Measurements from ENCODE around the gene ANKRD40CL.

The ANKRD40CL gene

GRCh38 chr17:50778471-50778870 is 11.2 kb upstream of the ANKRD40CL start:
- H3K4me3 ChIP-seq (ENCODE audit: insufficient read depth, low read depth, low read length): no peak overlapping the region
- 92 to 96% methylated on average over 8 of the region's 8 CpGs for WGBS, 2 experiments
- no peak overlapping the region for H3K27ac ChIP-seq (ENCODE audit: insufficient read depth, low read depth, low read length, poor library complexity, severe bottlenecking)

GRCh38 chr17:50775926-50776325 is 8.6 kb upstream of the ANKRD40CL start:
- Histone ChIP-seq H3K27ac (ENCODE audit: insufficient read depth, low read depth, low read length, poor library complexity, severe bottlenecking) (no peak overlapping the region), H3K9me3 (ENCODE audit: control insufficient read depth, low read length) (no peaks in the 10 kb centered on the region), H3K4me1 (ENCODE audit: control insufficient read depth, insufficient read depth, low read length) (no peaks in the 10 kb centered on the region), H3K4me3 (ENCODE audit: insufficient read depth, low read depth, low read length) (no peak overlapping the region), H3K27me3 (ENCODE audit: control insufficient read depth, insufficient read depth, low read length, poor library complexity, severe bottlenecking) (no peaks in the 10 kb centered on the region), H3K36me3 (ENCODE audit: control insufficient read depth, insufficient read depth, low read length) (no peaks in the 10 kb centered on the region)
- whole genome bisulfite sequencing, 2 experiments: 92 to 96% methylated on average over 3 of the region's 3 CpGs

More at GRCh38 chr17:50778471-50778870, 11.2 kb upstream of the ANKRD40CL start:
- H3K4me1 ChIP-seq (ENCODE audit: control insufficient read depth, insufficient read depth, low read length): no peaks in the 10 kb centered on the region
- no peaks in the 10 kb centered on the region for H3K27me3 ChIP-seq (ENCODE audit: control insufficient read depth, insufficient read depth, low read length, poor library complexity, severe bottlenecking)
- H3K9me3 ChIP-seq (ENCODE audit: control insufficient read depth, low read length): no peaks in the 10 kb centered on the region
- H3K36me3 ChIP-seq (ENCODE audit: control insufficient read depth, insufficient read depth, low read length): no peaks in the 10 kb centered on the region

GRCh38 chr17:50774225-50774803 is 7.0 kb upstream of the ANKRD40CL start:
- WGBS, 2 experiments: 74 to 88% methylated on average over 7 of the region's 7 CpGs

GRCh38 chr17:50771991-50772785 is 4.9 kb upstream of the ANKRD40CL start:
- no peaks in the 10 kb centered on the region for H3K9me3 ChIP-seq (ENCODE audit: control insufficient read depth, low read length)
- 83 to 84% methylated on average over 15 of the region's 15 CpGs for WGBS, 2 experiments
- H3K36me3 ChIP-seq (ENCODE audit: control insufficient read depth, insufficient read depth, low read length): no peaks in the 10 kb centered on the region
- H3K4me3 ChIP-seq (ENCODE audit: insufficient read depth, low read depth, low read length): no peak overlapping the region
- no peak overlapping the region for H3K27ac ChIP-seq (ENCODE audit: insufficient read depth, low read depth, low read length, poor library complexity, severe bottlenecking)
- H3K27me3 ChIP-seq (ENCODE audit: control insufficient read depth, insufficient read depth, low read length, poor library complexity, severe bottlenecking): no peaks in the 10 kb centered on the region
- H3K4me1 ChIP-seq (ENCODE audit: control insufficient read depth, insufficient read depth, low read length): no peaks in the 10 kb centered on the region

More at GRCh38 chr17:50774225-50774803, 7.0 kb upstream of the ANKRD40CL start:
- no peaks in the 10 kb centered on the region for H3K27me3 ChIP-seq (ENCODE audit: control insufficient read depth, insufficient read depth, low read length, poor library complexity, severe bottlenecking)
- H3K27ac ChIP-seq (ENCODE audit: insufficient read depth, low read depth, low read length, poor library complexity, severe bottlenecking): no peak overlapping the region
- H3K4me1 ChIP-seq (ENCODE audit: control insufficient read depth, insufficient read depth, low read length): no peaks in the 10 kb centered on the region
- no peak overlapping the region for H3K4me3 ChIP-seq (ENCODE audit: insufficient read depth, low read depth, low read length)
- H3K9me3 ChIP-seq (ENCODE audit: control insufficient read depth, low read length): no peaks in the 10 kb centered on the region
- no peaks in the 10 kb centered on the region for H3K36me3 ChIP-seq (ENCODE audit: control insufficient read depth, insufficient read depth, low read length)

- H3K27me3 ChIP-seq (ENCODE audit: control insufficient read depth, insufficient read depth, low read length, poor library complexity, severe bottlenecking): no peaks in the 10 kb centered on the region
- 94 to 97% methylated on average over 2 of the region's 2 CpGs for WGBS, 2 experiments
- no peak overlapping the region for H3K4me3 ChIP-seq (ENCODE audit: insufficient read depth, low read depth, low read length)
- no peaks in the 10 kb centered on the region for H3K36me3 ChIP-seq (ENCODE audit: control insufficient read depth, insufficient read depth, low read length)
- H3K27ac ChIP-seq (ENCODE audit: insufficient read depth, low read depth, low read length, poor library complexity, severe bottlenecking): no peak overlapping the region
- no peaks in the 10 kb centered on the region for H3K9me3 ChIP-seq (ENCODE audit: control insufficient read depth, low read length)
- H3K4me1 ChIP-seq (ENCODE audit: control insufficient read depth, insufficient read depth, low read length): no peaks in the 10 kb centered on the region
Observed at GRCh38 chr17:50770346-50770745, 3.0 kb upstream of the ANKRD40CL start.

GRCh38 chr17:50769884-50770283 is 2.6 kb upstream of the ANKRD40CL start:
- H3K4me1 ChIP-seq (ENCODE audit: control insufficient read depth, insufficient read depth, low read length): no peaks in the 10 kb centered on the region
- H3K27ac ChIP-seq (ENCODE audit: insufficient read depth, low read depth, low read length, poor library complexity, severe bottlenecking): no peak overlapping the region
- H3K27me3 ChIP-seq (ENCODE audit: control insufficient read depth, insufficient read depth, low read length, poor library complexity, severe bottlenecking): no peaks in the 10 kb centered on the region
- no peaks in the 10 kb centered on the region for H3K36me3 ChIP-seq (ENCODE audit: control insufficient read depth, insufficient read depth, low read length)
- H3K9me3 ChIP-seq (ENCODE audit: control insufficient read depth, low read length): no peaks in the 10 kb centered on the region
- no peak overlapping the region for H3K4me3 ChIP-seq (ENCODE audit: insufficient read depth, low read depth, low read length)
- WGBS, 2 experiments: 89 to 94% methylated on average over 6 to 7 of the region's 8 CpGs

- Histone ChIP-seq H3K27me3 (ENCODE audit: control insufficient read depth, insufficient read depth, low read length, poor library complexity, severe bottlenecking) (no peaks in the 10 kb centered on the region), H3K4me3 (ENCODE audit: insufficient read depth, low read depth, low read length) (no peak overlapping the region), H3K27ac (ENCODE audit: insufficient read depth, low read depth, low read length, poor library complexity, severe bottlenecking) (no peak overlapping the region), H3K36me3 (ENCODE audit: control insufficient read depth, insufficient read depth, low read length) (no peaks in the 10 kb centered on the region), H3K4me1 (ENCODE audit: control insufficient read depth, insufficient read depth, low read length) (peaks cover 9% of the 10 kb centered on the region), H3K9me3 (ENCODE audit: control insufficient read depth, low read length) (no peaks in the 10 kb centered on the region)
- WGBS, 2 experiments: 81 to 84% methylated on average over 7 of the region's 7 CpGs
Observed at GRCh38 chr17:50768346-50768761, 1.0 kb upstream of the ANKRD40CL start.

GRCh38 chr17:50767030-50767429 is 288 bp downstream of the ANKRD40CL start:
- peaks cover 11% of the 10 kb centered on the region for H3K4me1 ChIP-seq (ENCODE audit: control insufficient read depth, insufficient read depth, low read length)
- H3K9me3 ChIP-seq (ENCODE audit: control insufficient read depth, low read length): no peaks in the 10 kb centered on the region
- H3K36me3 ChIP-seq (ENCODE audit: control insufficient read depth, insufficient read depth, low read length): no peaks in the 10 kb centered on the region
- no peaks in the 10 kb centered on the region for H3K27me3 ChIP-seq (ENCODE audit: control insufficient read depth, insufficient read depth, low read length, poor library complexity, severe bottlenecking)
- 84 to 88% methylated on average over 7 of the region's 7 CpGs for WGBS, 2 experiments
- H3K4me3 ChIP-seq (ENCODE audit: insufficient read depth, low read depth, low read length): no peak overlapping the region
- no peak overlapping the region for H3K27ac ChIP-seq (ENCODE audit: insufficient read depth, low read depth, low read length, poor library complexity, severe bottlenecking)

- Histone ChIP-seq H3K4me1 (ENCODE audit: control insufficient read depth, insufficient read depth, low read length) (peaks cover 11% of the 10 kb centered on the region), H3K27ac (ENCODE audit: insufficient read depth, low read depth, low read length, poor library complexity, severe bottlenecking) (no peak overlapping the region), H3K36me3 (ENCODE audit: control insufficient read depth, insufficient read depth, low read length) (no peaks in the 10 kb centered on the region), H3K27me3 (ENCODE audit: control insufficient read depth, insufficient read depth, low read length, poor library complexity, severe bottlenecking) (no peaks in the 10 kb centered on the region), H3K9me3 (ENCODE audit: control insufficient read depth, low read length) (no peaks in the 10 kb centered on the region), H3K4me3 (ENCODE audit: insufficient read depth, low read depth, low read length) (no peak overlapping the region)
- 90 to 91% methylated on average over 10 of the region's 10 CpGs for WGBS, 2 experiments
Observed at GRCh38 chr17:50766222-50767023, 895 bp downstream of the ANKRD40CL start.

Measured in ectodermal cell (in vitro differentiated cells).